Measurements from ENCODE around the gene ERMAP.

The ERMAP gene

GRCh38 chr1:42834803-42835202 lies 17.9 kb downstream of the ERMAP start:
- no peak for TF ChIP-seq MAX (IDR thresholded peaks at IDR 0.05)
- TF ChIP-seq ZBTB7A (IDR thresholded peaks at IDR 0.05; ENCODE audit: low read depth), result no peak
- TF ChIP-seq TEAD4 (IDR thresholded peaks at IDR 0.05), result no peak
- no peak for TF ChIP-seq YY1 (IDR thresholded peaks at IDR 0.05; ENCODE audit: low read depth)
- TF ChIP-seq EGR1 (IDR thresholded peaks at IDR 0.05), result no peak
- no peak for TF ChIP-seq RAD21 (IDR thresholded peaks at IDR 0.05; ENCODE audit: low read depth)
- TF ChIP-seq USF1 (IDR thresholded peaks at IDR 0.05), result no peak
- no peak for TF ChIP-seq FOXM1 (IDR thresholded peaks at IDR 0.05; ENCODE audit: borderline replicate concordance, low read depth)
- no peak for TF ChIP-seq TCF12 (IDR thresholded peaks at IDR 0.05; ENCODE audit: low read depth)
- TF ChIP-seq NFIC (IDR thresholded peaks at IDR 0.05), result no peak
- no peak for TF ChIP-seq EP300 (IDR thresholded peaks at IDR 0.05; ENCODE audit: borderline replicate concordance)
- no peak for TF ChIP-seq REST (IDR thresholded peaks at IDR 0.05; ENCODE audit: low read depth)
- no peak for TF ChIP-seq CEBPB (IDR thresholded peaks at IDR 0.05)

- TF ChIP-seq EP300 (IDR thresholded peaks at IDR 0.05; ENCODE audit: borderline replicate concordance), result no peak
- no peak for TF ChIP-seq MAX (IDR thresholded peaks at IDR 0.05)
- TF ChIP-seq ZBTB7A (IDR thresholded peaks at IDR 0.05; ENCODE audit: low read depth), result no peak
- TF ChIP-seq YY1 (IDR thresholded peaks at IDR 0.05; ENCODE audit: low read depth), result no peak
- TF ChIP-seq RAD21 (IDR thresholded peaks at IDR 0.05; ENCODE audit: low read depth), result no peak
- no peak for TF ChIP-seq TAF1 (IDR thresholded peaks at IDR 0.05; ENCODE audit: low read depth)
- no peak for TF ChIP-seq TEAD4 (IDR thresholded peaks at IDR 0.05)
- no peak for TF ChIP-seq EGR1 (IDR thresholded peaks at IDR 0.05)
- no peak for TF ChIP-seq USF1 (IDR thresholded peaks at IDR 0.05)
- no peak for TF ChIP-seq FOXM1 (IDR thresholded peaks at IDR 0.05; ENCODE audit: borderline replicate concordance, low read depth)
- TF ChIP-seq REST (IDR thresholded peaks at IDR 0.05; ENCODE audit: low read depth), result no peak
- TF ChIP-seq NFIC (IDR thresholded peaks at IDR 0.05), result no peak
- no peak for TF ChIP-seq TCF12 (IDR thresholded peaks at IDR 0.05; ENCODE audit: low read depth)
- TF ChIP-seq CREB1 (IDR thresholded peaks at IDR 0.05; ENCODE audit: low read depth), result no peak
- TF ChIP-seq CEBPB (IDR thresholded peaks at IDR 0.05), result no peak
Observed at GRCh38 chr1:42835422-42835821, 18.5 kb downstream of the ERMAP start.

GRCh38 chr1:42837709-42838108 lies 20.8 kb downstream of the ERMAP start:
- TF ChIP-seq REST (IDR thresholded peaks at IDR 0.05; ENCODE audit: low read depth) (no peak), TEAD4 (IDR thresholded peaks at IDR 0.05) (no peak), TCF12 (IDR thresholded peaks at IDR 0.05; ENCODE audit: low read depth) (no peak), EGR1 (IDR thresholded peaks at IDR 0.05) (no peak), MAX (IDR thresholded peaks at IDR 0.05) (no peak), RAD21 (IDR thresholded peaks at IDR 0.05; ENCODE audit: low read depth) (no peak), USF1 (IDR thresholded peaks at IDR 0.05) (no peak), FOXM1 (IDR thresholded peaks at IDR 0.05; ENCODE audit: borderline replicate concordance, low read depth) (no peak), CEBPB (IDR thresholded peaks at IDR 0.05) (no peak), EP300 (IDR thresholded peaks at IDR 0.05; ENCODE audit: borderline replicate concordance) (no peak), CREB1 (IDR thresholded peaks at IDR 0.05; ENCODE audit: low read depth) (no peak), YY1 (IDR thresholded peaks at IDR 0.05; ENCODE audit: low read depth) (no peak), TAF1 (IDR thresholded peaks at IDR 0.05; ENCODE audit: low read depth) (no peak), NFIC (IDR thresholded peaks at IDR 0.05) (no peak), ZBTB7A (IDR thresholded peaks at IDR 0.05; ENCODE audit: low read depth) (no peak)

All from Ishikawa (cell line).